ENCODE data around the gene MB21D2.

Gene MB21D2

GRCh38 chr3:192831801-192832347 is 85.8 kb downstream of the MB21D2 start:
- no peaks in the 10 kb centered on the region for H3K9me3 ChIP-seq (ENCODE audit: control insufficient read depth in 2 of 2, low read length in 2 of 2)
- H3K36me3 ChIP-seq (ENCODE audit: control insufficient read depth in 2 of 2, insufficient read depth in 2 of 2, low read length in 2 of 2) = no peaks in the 10 kb centered on the region
- H3K27ac ChIP-seq (ENCODE audit: low read length) = no peak overlapping the region
- peaks cover 33% of the 10 kb centered on the region for H3K4me1 ChIP-seq (ENCODE audit: control insufficient read depth, insufficient read depth, low read length)
- no peak overlapping the region for H3K4me3 ChIP-seq (ENCODE audit: low read length in 2 of 2)
- H3K27me3 ChIP-seq (ENCODE audit: control insufficient read depth in 1 of 2, insufficient read depth in 2 of 2, low read length in 2 of 2) = no peaks in the 10 kb centered on the region
- no peak overlapping the region for H3K9ac ChIP-seq (ENCODE audit: low read length in 2 of 2)

DNA sequence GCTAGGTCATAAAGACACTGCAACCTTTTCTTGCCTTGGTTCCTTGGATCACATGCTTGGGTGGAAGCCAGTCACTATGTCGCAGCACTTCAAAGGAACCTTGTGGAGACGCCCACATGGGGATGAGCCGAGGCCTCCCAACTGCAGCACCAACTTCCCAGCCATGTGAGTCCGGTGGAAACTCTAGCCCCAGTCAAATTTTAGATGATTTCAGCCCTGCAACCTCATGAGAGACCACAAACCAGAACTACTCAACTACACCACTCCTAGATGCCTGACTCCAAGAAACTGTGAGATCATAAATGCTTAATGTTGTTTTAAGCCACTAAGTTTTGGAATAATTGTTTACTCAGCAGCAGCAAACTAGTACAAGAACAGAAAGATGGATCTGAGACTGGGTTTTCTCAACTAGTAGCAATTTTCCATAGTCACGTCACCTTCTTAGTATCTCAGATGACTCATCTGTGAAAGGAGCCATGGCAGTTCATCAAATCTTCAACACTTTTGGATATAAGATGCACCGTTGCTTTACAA is 86.5 kb downstream of the MB21D2 start:
- Histone ChIP-seq H3K4me3 (ENCODE audit: low read length in 2 of 2) (no peak overlapping the region), H3K4me1 (ENCODE audit: control insufficient read depth, insufficient read depth, low read length) (peaks cover 28% of the 10 kb centered on the region), H3K36me3 (ENCODE audit: control insufficient read depth in 2 of 2, insufficient read depth in 2 of 2, low read length in 2 of 2) (no peaks in the 10 kb centered on the region)

DNA sequence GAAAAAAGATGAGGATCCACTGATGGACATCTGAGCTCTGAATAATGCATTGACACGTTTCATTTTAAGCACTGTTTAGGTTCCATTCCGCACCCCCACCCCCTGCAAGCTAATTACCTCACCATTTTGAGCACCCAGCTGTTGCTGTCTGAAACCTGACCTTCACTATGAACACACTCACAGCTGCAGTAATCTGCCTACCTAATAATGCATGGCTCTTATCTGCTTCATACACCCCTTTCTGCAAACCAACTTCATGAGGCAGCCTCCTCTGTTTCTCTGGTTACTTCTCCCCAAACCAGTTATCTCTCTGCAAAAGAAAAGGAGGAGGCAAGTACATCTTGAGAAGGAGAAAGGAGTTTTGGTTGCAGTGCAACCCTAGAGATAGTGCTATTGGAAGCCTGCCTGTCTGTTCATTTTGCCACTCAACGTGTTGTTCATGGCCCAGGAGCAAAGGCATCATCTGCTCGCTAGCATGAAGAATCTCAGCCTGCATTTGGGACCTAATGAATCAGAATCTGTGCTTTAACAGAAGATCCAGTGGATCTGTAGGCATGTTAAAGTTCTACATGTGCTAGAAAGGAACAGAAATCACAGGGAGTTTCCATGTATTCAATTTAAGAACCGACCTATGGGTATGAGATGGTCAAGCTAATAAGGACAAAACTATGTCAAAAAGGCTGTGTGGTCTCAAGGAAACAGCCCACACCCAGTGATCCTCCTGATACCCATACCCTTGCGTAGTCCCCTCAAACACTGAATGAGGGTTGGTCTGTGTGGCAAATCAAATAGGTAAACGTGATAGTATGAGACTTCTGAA is 87.2 kb downstream of the MB21D2 start:
- Histone ChIP-seq H3K27me3 (ENCODE audit: control insufficient read depth in 1 of 2, insufficient read depth in 2 of 2, low read length in 2 of 2) (no peaks in the 10 kb centered on the region), H3K9me3 (ENCODE audit: control insufficient read depth in 2 of 2, low read length in 2 of 2) (no peaks in the 10 kb centered on the region), H3K27ac (ENCODE audit: low read length) (no peak overlapping the region), H3K36me3 (ENCODE audit: control insufficient read depth in 2 of 2, insufficient read depth in 2 of 2, low read length in 2 of 2) (no peaks in the 10 kb centered on the region), H3K4me3 (ENCODE audit: low read length in 2 of 2) (no peak overlapping the region), H3K4me1 (ENCODE audit: control insufficient read depth, insufficient read depth, low read length) (peaks cover 26% of the 10 kb centered on the region), H3K9ac (ENCODE audit: low read length in 2 of 2) (no peak overlapping the region)

More for the DNA sequence above, 86.5 kb downstream of the MB21D2 start:
- Histone ChIP-seq H3K27ac (ENCODE audit: low read length) (no peak overlapping the region), H3K9me3 (ENCODE audit: control insufficient read depth in 2 of 2, low read length in 2 of 2) (no peaks in the 10 kb centered on the region), H3K27me3 (ENCODE audit: control insufficient read depth in 1 of 2, insufficient read depth in 2 of 2, low read length in 2 of 2) (no peaks in the 10 kb centered on the region), H3K9ac (ENCODE audit: low read length in 2 of 2) (no peak overlapping the region)

GRCh38 chr3:192827863-192828594 is 89.6 kb downstream of the MB21D2 start:
- no peak overlapping the region for H3K27ac ChIP-seq (ENCODE audit: low read length)
- no peaks in the 10 kb centered on the region for H3K27me3 ChIP-seq (ENCODE audit: control insufficient read depth in 1 of 2, insufficient read depth in 2 of 2, low read length in 2 of 2)
- H3K9me3 ChIP-seq (ENCODE audit: control insufficient read depth in 2 of 2, low read length in 2 of 2) = no peaks in the 10 kb centered on the region
- peaks cover 20% of the 10 kb centered on the region for H3K4me1 ChIP-seq (ENCODE audit: control insufficient read depth, insufficient read depth, low read length)
- H3K9ac ChIP-seq (ENCODE audit: low read length in 2 of 2) = no peak overlapping the region
- H3K4me3 ChIP-seq (ENCODE audit: low read length in 2 of 2) = no peak overlapping the region
- H3K36me3 ChIP-seq (ENCODE audit: control insufficient read depth in 2 of 2, insufficient read depth in 2 of 2, low read length in 2 of 2) = no peaks in the 10 kb centered on the region

GRCh38 chr3:192827208-192827607 is 90.4 kb downstream of the MB21D2 start:
- Histone ChIP-seq H3K9ac (ENCODE audit: low read length in 2 of 2) (no peak overlapping the region), H3K36me3 (ENCODE audit: control insufficient read depth in 2 of 2, insufficient read depth in 2 of 2, low read length in 2 of 2) (no peaks in the 10 kb centered on the region), H3K27ac (ENCODE audit: low read length) (no peak overlapping the region), H3K4me1 (ENCODE audit: control insufficient read depth, insufficient read depth, low read length) (peaks cover 14% of the 10 kb centered on the region), H3K4me3 (ENCODE audit: low read length in 2 of 2) (no peak overlapping the region), H3K27me3 (ENCODE audit: control insufficient read depth in 1 of 2, insufficient read depth in 2 of 2, low read length in 2 of 2) (no peaks in the 10 kb centered on the region), H3K9me3 (ENCODE audit: control insufficient read depth in 2 of 2, low read length in 2 of 2) (no peaks in the 10 kb centered on the region)

DNA sequence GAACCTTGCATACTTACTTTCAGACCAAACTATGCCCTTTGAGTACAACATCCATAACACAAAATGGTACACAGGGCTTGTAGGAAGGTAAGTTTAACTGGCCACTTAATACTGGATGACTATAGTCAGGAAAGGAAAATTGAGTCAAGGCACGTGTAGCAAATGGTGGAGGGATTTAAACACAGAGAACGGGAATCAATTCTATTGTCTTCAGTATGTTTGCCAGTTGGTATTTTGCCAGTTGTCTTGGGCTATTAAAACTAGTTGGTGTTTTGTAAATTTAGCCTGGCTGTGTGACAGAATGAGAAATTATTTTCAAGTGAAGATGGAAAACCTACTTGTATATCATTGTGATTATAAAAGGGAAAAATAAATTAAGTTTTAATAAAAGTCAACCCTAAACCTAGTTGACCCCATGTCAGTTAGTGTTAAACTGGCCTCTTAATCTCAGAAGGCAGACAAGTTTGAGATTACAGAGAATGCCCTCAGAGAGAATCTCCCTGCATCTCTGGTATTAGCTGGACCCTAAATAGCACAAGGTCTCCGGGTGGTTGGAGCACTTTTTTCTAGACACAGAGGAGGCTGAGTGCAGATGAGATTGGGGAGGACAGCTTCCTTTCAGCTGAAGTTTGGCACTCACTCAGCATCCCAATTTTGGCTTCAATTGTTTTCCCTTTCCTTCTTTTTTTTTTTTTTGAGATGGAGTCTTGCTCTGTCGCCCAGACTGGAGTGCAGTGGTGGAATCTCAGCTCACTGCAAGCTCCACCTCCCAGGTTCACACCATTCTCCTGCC is 91.2 kb downstream of the MB21D2 start:
- H3K27me3 ChIP-seq (ENCODE audit: control insufficient read depth in 1 of 2, insufficient read depth in 2 of 2, low read length in 2 of 2) = no peaks in the 10 kb centered on the region

GRCh38 chr3:192825657-192826200 is 91.9 kb downstream of the MB21D2 start:
- no peak overlapping the region for H3K9ac ChIP-seq (ENCODE audit: low read length in 2 of 2)
- H3K36me3 ChIP-seq (ENCODE audit: control insufficient read depth in 2 of 2, insufficient read depth in 2 of 2, low read length in 2 of 2) = no peaks in the 10 kb centered on the region
- peaks cover 10% of the 10 kb centered on the region for H3K4me1 ChIP-seq (ENCODE audit: control insufficient read depth, insufficient read depth, low read length)
- H3K4me3 ChIP-seq (ENCODE audit: low read length in 2 of 2) = no peak overlapping the region
- H3K9me3 ChIP-seq (ENCODE audit: control insufficient read depth in 2 of 2, low read length in 2 of 2) = no peaks in the 10 kb centered on the region
- no peak overlapping the region for H3K27ac ChIP-seq (ENCODE audit: low read length)
- no peaks in the 10 kb centered on the region for H3K27me3 ChIP-seq (ENCODE audit: control insufficient read depth in 1 of 2, insufficient read depth in 2 of 2, low read length in 2 of 2)

More for the DNA sequence above, 91.2 kb downstream of the MB21D2 start:
- H3K9me3 ChIP-seq (ENCODE audit: control insufficient read depth in 2 of 2, low read length in 2 of 2) = no peaks in the 10 kb centered on the region
- H3K9ac ChIP-seq (ENCODE audit: low read length in 2 of 2) = no peak overlapping the region
- no peak overlapping the region for H3K4me3 ChIP-seq (ENCODE audit: low read length in 2 of 2)
- H3K4me1 ChIP-seq (ENCODE audit: control insufficient read depth, insufficient read depth, low read length) = peaks cover 14% of the 10 kb centered on the region
- H3K27ac ChIP-seq (ENCODE audit: low read length) = no peak overlapping the region
- no peaks in the 10 kb centered on the region for H3K36me3 ChIP-seq (ENCODE audit: control insufficient read depth in 2 of 2, insufficient read depth in 2 of 2, low read length in 2 of 2)

DNA sequence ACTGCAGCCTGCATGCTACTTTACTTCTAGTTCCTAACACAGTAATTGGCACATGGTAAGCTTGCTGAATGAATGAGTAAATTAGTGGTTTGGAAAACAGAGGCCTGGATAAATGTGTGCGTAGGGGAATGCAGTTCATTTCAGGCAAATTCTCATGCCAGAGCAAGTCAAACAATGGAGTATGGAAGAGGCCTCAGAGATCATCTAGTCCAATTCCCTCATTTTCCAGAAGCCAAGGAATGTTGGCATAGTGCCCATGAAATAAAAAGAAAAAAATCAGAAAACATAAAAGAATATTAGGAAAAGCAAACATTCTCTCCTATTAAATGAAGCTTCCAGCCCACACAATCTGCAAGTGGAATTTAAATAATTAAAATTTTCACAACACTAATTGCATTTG is 92.4 kb downstream of the MB21D2 start:
- no peaks in the 10 kb centered on the region for H3K27me3 ChIP-seq (ENCODE audit: control insufficient read depth in 1 of 2, insufficient read depth in 2 of 2, low read length in 2 of 2)

DNA sequence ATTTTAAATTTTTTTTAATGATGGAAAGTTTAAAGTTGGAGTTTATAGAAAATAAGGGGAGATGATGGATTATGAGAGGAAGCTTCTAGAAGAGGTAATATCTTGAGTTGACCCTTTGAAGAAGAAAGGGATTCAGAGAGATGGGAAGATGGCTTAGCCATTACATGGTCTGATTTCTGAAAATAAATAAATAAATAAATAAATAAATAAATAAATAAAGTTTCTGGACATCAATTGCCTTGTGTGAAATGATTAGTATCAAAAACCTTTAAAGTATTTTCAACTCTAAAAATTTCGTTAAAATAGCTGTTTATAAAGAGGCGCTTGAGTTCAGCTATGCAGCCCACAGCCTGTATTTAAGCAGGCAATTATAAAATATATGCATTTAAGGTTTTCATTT is 93.3 kb downstream of the MB21D2 start:
- no peak overlapping the region for H3K4me3 ChIP-seq (ENCODE audit: low read length in 2 of 2)
- H3K27ac ChIP-seq (ENCODE audit: low read length) = no peak overlapping the region
- H3K9me3 ChIP-seq (ENCODE audit: control insufficient read depth in 2 of 2, low read length in 2 of 2) = no peaks in the 10 kb centered on the region
- no peaks in the 10 kb centered on the region for H3K36me3 ChIP-seq (ENCODE audit: control insufficient read depth in 2 of 2, insufficient read depth in 2 of 2, low read length in 2 of 2)
- no peaks in the 10 kb centered on the region for H3K27me3 ChIP-seq (ENCODE audit: control insufficient read depth in 1 of 2, insufficient read depth in 2 of 2, low read length in 2 of 2)
- H3K4me1 ChIP-seq (ENCODE audit: control insufficient read depth, insufficient read depth, low read length) = peaks cover 12% of the 10 kb centered on the region
- no peak overlapping the region for H3K9ac ChIP-seq (ENCODE audit: low read length in 2 of 2)

More for the DNA sequence above, 92.4 kb downstream of the MB21D2 start:
- H3K9ac ChIP-seq (ENCODE audit: low read length in 2 of 2) = no peak overlapping the region
- H3K9me3 ChIP-seq (ENCODE audit: control insufficient read depth in 2 of 2, low read length in 2 of 2) = no peaks in the 10 kb centered on the region
- H3K27ac ChIP-seq (ENCODE audit: low read length) = no peak overlapping the region
- H3K36me3 ChIP-seq (ENCODE audit: control insufficient read depth in 2 of 2, insufficient read depth in 2 of 2, low read length in 2 of 2) = no peaks in the 10 kb centered on the region
- H3K4me1 ChIP-seq (ENCODE audit: control insufficient read depth, insufficient read depth, low read length) = peaks cover 7% of the 10 kb centered on the region
- H3K4me3 ChIP-seq (ENCODE audit: low read length in 2 of 2) = no peak overlapping the region

GRCh38 chr3:192821161-192821560 is 96.5 kb downstream of the MB21D2 start:
- Histone ChIP-seq H3K27ac (ENCODE audit: low read length) (no peak overlapping the region), H3K36me3 (ENCODE audit: control insufficient read depth in 2 of 2, insufficient read depth in 2 of 2, low read length in 2 of 2) (no peaks in the 10 kb centered on the region), H3K27me3 (ENCODE audit: control insufficient read depth in 1 of 2, insufficient read depth in 2 of 2, low read length in 2 of 2) (no peaks in the 10 kb centered on the region), H3K9me3 (ENCODE audit: control insufficient read depth in 2 of 2, low read length in 2 of 2) (no peaks in the 10 kb centered on the region), H3K4me1 (ENCODE audit: control insufficient read depth, insufficient read depth, low read length) (peaks cover 14% of the 10 kb centered on the region), H3K4me3 (ENCODE audit: low read length in 2 of 2) (no peak overlapping the region), H3K9ac (ENCODE audit: low read length in 2 of 2) (no peak overlapping the region)

All from stomach smooth muscle (tissue), 2 donors.